A549 (cell line): ENCODE results near the gene ZNF33B.

Source experiments
- RCOR1 ChIP-seq: fragments of 150-350 bp; IDR thresholded peaks from 2 replicates; pipeline ENCODE4 v1.6.1; 2014; ENCODE audit warnings: antibody characterized with exemption, low read length, low read depth
- TF ChIP-seq, protein P1 (sequence below): fragments of >200 bp; sonication (Bioruptor Twin); formaldehyde crosslinking; IDR thresholded peaks from 3 replicates; pipeline ENCODE4 v1.5.1; 2016
- TF ChIP-seq, protein P2 (sequence below): fragments of 200-600 bp; sonication (generic); IDR thresholded peaks from 2 replicates; pipeline ENCODE4 v1.6.1; 2016; ENCODE audit warnings: antibody characterized with exemption, mild to moderate bottlenecking, moderate library complexity

DNA sequence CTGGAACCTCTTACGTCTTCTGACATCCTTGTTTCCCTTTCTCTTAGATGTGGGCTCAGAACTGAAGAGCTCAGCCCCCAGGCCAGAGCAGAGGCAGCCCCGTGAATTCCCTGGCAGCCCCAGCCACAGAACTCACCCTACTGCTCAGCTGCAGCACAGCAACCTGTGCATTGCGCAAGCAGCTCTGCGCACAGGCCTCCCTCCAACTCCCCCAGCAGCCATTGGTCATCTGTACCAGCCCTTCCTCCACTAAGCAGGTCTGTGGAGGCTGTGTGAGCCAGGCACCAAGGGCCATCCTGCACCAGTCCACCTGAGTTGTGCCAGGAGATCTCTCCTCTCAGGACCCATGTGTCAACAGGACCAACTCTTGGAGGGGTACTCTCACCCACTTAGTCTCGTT is 54.5 kb downstream of the ZNF33B start:
- TF ChIP-seq, protein P1, sequence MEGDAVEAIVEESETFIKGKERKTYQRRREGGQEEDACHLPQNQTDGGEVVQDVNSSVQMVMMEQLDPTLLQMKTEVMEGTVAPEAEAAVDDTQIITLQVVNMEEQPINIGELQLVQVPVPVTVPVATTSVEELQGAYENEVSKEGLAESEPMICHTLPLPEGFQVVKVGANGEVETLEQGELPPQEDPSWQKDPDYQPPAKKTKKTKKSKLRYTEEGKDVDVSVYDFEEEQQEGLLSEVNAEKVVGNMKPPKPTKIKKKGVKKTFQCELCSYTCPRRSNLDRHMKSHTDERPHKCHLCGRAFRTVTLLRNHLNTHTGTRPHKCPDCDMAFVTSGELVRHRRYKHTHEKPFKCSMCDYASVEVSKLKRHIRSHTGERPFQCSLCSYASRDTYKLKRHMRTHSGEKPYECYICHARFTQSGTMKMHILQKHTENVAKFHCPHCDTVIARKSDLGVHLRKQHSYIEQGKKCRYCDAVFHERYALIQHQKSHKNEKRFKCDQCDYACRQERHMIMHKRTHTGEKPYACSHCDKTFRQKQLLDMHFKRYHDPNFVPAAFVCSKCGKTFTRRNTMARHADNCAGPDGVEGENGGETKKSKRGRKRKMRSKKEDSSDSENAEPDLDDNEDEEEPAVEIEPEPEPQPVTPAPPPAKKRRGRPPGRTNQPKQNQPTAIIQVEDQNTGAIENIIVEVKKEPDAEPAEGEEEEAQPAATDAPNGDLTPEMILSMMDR, result no peak
- TF ChIP-seq RCOR1, result no peak
- TF ChIP-seq, protein P2, sequence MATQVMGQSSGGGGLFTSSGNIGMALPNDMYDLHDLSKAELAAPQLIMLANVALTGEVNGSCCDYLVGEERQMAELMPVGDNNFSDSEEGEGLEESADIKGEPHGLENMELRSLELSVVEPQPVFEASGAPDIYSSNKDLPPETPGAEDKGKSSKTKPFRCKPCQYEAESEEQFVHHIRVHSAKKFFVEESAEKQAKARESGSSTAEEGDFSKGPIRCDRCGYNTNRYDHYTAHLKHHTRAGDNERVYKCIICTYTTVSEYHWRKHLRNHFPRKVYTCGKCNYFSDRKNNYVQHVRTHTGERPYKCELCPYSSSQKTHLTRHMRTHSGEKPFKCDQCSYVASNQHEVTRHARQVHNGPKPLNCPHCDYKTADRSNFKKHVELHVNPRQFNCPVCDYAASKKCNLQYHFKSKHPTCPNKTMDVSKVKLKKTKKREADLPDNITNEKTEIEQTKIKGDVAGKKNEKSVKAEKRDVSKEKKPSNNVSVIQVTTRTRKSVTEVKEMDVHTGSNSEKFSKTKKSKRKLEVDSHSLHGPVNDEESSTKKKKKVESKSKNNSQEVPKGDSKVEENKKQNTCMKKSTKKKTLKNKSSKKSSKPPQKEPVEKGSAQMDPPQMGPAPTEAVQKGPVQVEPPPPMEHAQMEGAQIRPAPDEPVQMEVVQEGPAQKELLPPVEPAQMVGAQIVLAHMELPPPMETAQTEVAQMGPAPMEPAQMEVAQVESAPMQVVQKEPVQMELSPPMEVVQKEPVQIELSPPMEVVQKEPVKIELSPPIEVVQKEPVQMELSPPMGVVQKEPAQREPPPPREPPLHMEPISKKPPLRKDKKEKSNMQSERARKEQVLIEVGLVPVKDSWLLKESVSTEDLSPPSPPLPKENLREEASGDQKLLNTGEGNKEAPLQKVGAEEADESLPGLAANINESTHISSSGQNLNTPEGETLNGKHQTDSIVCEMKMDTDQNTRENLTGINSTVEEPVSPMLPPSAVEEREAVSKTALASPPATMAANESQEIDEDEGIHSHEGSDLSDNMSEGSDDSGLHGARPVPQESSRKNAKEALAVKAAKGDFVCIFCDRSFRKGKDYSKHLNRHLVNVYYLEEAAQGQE, result no peak
